ENCODE results near the gene KLF12.

The KLF12 gene

DNA sequence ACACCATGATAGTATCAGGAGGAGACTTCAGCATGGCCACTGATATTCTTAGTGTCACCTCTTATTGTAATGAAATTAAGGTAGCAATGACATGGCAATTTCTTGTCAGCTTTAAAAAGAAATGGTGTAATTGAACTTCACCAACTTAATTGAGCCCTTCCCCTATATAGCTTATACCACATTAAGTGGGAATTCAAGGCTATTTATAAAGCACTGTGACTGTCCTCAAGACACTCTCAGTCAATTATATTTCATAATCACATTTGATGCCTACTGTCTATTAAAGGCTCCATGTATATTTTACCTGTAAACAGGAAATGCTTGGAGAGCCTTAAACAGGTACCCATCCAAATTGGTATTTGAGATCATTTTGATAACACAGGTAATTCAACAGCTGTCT, 28.3 kb downstream of the KLF12 start:
- DNase-seq (ENCODE audit: extremely low spot score, insufficient read length, low read depth) (no peak), FAIRE-seq (no peak)

- FAIRE-seq, result no peak
- DNase-seq (ENCODE audit: extremely low spot score, insufficient read length, low read depth), result no peak
These were observed 29.4 kb downstream of the KLF12 start for GRCh38 chr13:74104661-74105275.

DNA sequence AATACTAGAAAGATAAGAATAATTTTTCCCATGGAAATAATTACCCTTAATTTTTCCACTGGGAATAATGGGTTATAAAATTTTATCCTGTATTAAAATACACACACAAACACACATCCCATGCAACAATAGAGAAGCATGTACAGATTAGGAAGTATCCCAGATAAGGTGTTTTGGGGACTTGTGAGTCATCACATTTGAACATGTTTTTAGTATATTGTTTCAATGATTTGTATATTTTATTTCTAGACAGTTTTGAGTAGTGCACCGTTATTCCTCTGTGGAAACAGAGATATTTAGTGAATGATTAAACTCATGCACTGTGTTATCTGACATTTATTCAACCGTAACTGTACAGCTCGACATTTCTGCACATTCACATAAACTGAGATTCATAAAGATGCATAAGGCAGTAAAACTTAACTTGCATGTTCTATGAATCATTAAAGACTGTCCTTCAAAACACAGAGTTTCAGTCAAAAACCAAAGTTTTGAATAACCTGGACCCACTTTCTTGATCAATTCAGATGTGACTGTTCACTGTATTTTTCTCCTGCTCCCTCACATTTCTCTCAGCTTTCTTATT, 30.1 kb downstream of the KLF12 start:
- peak; percentile 38 for FAIRE-seq
- no peak for DNase-seq (ENCODE audit: extremely low spot score, insufficient read length, low read depth)

- DNase-seq (ENCODE audit: extremely low spot score, insufficient read length, low read depth) (no peak), FAIRE-seq (no peak)
These were observed 31.0 kb downstream of the KLF12 start for GRCh38 chr13:74103196-74103595.

- no peak for FAIRE-seq
- DNase-seq (ENCODE audit: extremely low spot score, insufficient read length, low read depth), result no peak
These were observed 31.5 kb downstream of the KLF12 start for GRCh38 chr13:74102691-74103090.

DNA sequence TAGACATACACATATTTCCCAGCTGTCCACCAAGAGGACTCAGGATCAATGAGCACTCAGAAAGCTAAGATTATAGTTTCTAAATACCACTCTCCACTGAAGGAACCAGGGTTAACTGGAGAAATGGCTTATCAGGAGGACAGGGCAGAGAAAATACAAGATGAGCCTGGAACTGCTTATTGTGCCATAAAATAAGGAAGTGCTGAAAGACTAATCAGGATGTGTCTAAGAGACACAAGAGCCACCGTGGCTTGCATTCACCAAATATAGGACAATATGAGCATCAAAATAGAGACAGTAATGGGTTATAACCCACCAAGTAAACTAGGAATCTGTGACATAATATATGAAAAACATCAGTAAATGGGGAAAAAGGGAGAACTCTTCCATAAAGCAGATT, 32.8 kb downstream of the KLF12 start:
- FAIRE-seq (no peak), DNase-seq (ENCODE audit: extremely low spot score, insufficient read length, low read depth) (no peak)

GRCh38 chr13:74098077-74098476, 36.1 kb downstream of the KLF12 start:
- DNase-seq (ENCODE audit: extremely low spot score, insufficient read length, low read depth), result no peak
- no peak for FAIRE-seq

DNA sequence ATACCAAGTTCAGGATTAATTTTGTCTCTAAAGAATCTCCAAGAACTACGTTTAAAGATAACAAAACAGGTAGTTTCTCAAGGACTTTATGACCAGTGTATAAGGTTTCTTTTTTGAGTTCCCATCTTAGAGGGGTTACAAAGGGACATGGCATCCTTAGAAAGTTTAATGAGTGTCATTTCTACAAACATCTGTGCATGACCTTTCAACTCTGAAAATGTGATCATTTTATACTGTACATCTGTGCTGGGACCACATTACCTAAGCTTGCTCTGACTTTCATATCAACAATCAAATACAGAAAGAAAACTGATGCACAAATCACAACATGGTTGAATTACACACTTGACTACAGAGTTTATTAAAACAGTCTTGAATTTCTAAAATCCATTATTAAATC, 37.1 kb downstream of the KLF12 start:
- DNase-seq (ENCODE audit: extremely low spot score, insufficient read length, low read depth) (no peak), FAIRE-seq (peak; percentile 62)

- FAIRE-seq (no peak), DNase-seq (ENCODE audit: extremely low spot score, insufficient read length, low read depth) (no peak)
These were observed 40.5 kb downstream of the KLF12 start for GRCh38 chr13:74093691-74094090.

GRCh38 chr13:74092711-74093110, 41.5 kb downstream of the KLF12 start:
- peak; percentile 67 for FAIRE-seq
- DNase-seq (ENCODE audit: extremely low spot score, insufficient read length, low read depth), result no peak

GRCh38 chr13:74090869-74091605, 43.2 kb downstream of the KLF12 start:
- no peak for FAIRE-seq

GRCh38 chr13:74090397-74090796, 43.8 kb downstream of the KLF12 start:
- FAIRE-seq, result peak; percentile 24

More at GRCh38 chr13:74090869-74091605, 43.2 kb downstream of the KLF12 start:
- DNase-seq (ENCODE audit: extremely low spot score, insufficient read length, low read depth), result no peak

DNA sequence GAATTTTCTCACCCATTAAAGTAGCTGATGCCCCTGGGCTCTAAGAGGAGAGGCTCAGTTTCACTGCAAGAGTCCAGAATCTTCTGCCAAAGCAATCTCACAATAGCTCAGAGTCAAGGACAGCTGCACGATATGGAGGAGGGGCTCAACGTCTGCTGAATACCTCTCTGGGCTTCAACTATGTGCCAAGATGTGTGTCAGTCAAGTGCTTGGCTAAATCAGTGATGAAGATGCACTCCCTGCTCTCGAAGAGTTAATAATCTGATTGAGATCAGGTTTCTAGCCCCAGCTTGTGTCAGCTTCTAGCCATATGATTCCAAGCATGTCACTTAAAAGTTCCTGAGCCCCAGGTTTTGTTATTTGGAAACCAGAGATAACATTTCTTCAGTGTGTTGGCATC, 46.8 kb downstream of the KLF12 start:
- no peak for DNase-seq (ENCODE audit: extremely low spot score, insufficient read length, low read depth)
- FAIRE-seq, result no peak

More at GRCh38 chr13:74090397-74090796, 43.8 kb downstream of the KLF12 start:
- DNase-seq (ENCODE audit: extremely low spot score, insufficient read length, low read depth), result no peak

Measured in GM18507 (cell line).